GM18517 (cell line): ENCODE results near the gene MRPL54.
"Not testable (repeated sequence)": the region's sequence is repeated elsewhere in the genome, so short reads cannot be mapped to it uniquely, and the experiment has no call there.

Experiments used
- ATAC-seq: cut with Tn5 transposase; IDR thresholded peaks from one replicate; pipeline ENCODE4 v1.9.1; 2021; ENCODE audit warnings: mild to moderate bottlenecking, moderate library complexity; ENCODE audit not compliant: unreplicated experiment

Gene MRPL54

GRCh38 chr19:3807574-3808354 is 45.3 kb downstream of the MRPL54 start:
- no peak for ATAC-seq

DNA sequence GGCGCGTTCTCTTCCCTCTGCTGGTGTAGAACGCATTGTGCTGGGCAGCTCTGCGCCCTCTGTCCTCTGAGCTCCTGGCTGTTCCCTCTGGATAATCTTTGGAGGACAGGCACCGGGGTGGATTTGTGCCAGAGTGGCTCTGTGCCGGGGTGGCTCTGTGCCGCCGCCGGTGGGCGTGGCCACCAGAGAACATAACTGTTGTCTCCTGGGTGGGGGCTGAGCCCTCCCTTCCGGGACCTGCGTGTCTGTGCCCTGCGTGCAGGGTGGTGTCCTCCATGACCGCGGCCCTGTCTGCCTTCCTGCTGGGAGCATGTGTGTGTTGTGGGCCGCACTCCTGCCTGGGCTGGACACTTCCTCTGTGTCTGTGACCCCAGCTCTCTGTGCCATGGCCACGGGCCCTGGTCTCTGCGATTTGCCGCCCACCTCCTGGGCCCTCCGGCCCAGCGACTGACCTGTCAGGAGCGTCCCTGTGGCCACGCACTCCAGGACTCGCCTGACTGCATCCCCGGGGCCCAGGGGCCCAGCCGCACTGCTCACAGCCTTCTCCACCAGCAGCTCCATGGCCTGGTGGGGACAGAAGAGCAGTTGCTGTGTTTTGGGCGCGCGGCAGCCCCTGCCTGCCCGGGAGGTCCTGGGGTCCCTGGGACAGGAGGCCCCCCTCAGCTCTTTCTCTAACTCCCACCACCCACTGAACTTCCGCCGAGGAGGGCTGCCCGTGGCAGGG is 46.1 kb downstream of the MRPL54 start:
- no peak for ATAC-seq

- no peak for ATAC-seq
These were observed 47.6 kb downstream of the MRPL54 start for GRCh38 chr19:3809881-3810707.

GRCh38 chr19:3810708-3811355 is 48.4 kb downstream of the MRPL54 start:
- ATAC-seq, result no peak

- no peak for ATAC-seq
These were observed 51.3 kb downstream of the MRPL54 start for GRCh38 chr19:3813473-3814392.

DNA sequence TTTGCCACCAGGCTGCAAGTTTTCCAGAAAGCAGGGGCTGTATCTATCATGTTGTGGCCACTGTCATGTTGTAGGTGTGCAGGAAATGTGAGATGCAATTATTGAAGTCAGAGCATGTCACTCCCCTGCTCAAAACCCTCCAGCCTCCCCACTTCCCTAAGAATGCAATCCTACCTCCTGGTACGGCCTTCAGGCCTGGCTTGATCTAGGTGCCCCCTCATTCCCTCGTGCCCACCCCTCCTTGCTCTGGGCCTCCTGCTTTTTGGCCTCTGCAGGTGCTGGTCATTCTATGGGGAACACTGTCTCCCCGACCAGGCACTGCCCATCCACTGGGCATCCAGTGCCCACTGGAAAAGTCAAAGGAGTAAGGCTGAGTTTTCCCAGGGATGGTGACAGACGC is 52.2 kb downstream of the MRPL54 start:
- ATAC-seq, result no peak

DNA sequence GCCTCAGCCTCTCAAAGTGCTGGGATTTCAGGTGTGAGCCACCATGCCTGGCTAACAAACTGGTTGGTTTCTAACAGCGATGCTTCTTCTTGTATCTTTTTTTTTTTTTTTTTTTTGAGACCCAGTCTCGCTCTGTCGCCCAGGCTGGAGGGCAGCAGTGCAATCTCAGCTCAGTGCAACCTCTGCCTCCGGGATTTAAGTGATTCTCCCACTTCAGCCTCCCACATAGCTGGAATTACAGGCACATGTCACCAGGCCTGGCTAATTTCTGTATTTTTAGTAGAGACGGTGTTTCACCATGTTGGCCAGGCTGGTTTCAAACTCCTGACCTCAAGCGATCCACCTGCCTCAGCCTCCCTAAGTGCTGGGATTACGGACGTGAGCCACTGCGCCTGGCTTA is 53.7 kb downstream of the MRPL54 start:
- not testable (repeated sequence) for ATAC-seq

DNA sequence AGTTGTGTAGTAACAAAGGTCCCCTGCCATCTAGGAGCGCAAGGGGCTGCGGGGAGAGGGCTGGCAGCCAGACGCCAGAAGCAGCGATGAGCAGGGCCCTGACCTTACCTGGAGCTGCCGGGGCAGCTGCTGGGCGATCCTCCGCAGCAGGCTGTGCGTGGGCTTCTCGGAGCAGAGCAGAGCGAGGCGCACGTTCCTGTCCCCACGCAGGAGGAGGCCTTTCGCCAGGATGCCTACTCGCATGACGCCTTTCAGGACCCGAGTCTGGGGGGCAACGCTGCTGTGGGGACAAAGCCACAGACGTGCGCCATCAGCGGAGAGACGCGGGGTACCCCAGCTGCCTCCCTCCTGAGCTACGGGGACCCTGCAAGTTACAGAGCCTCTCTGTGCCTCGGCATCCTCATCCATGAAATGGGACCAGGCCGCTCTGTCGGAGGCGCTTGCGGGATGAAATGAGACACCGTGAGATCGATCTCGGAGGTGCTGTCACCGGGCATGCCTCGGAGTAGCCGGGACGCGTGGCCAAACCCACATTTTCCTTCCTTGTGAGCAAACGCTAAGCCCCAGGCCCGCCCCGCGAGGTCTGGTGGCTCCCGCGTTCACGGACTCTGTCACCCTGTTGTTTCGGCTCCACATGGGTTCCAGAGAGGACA is 54.2 kb downstream of the MRPL54 start:
- ATAC-seq, result no peak
